DOHH2 (cell line): ENCODE data around the gene SPECC1L.

ENCODE experiments used
- H3F3A ChIP-seq: fragments of 200-600 bp; sonication (generic), shearing (Covaris generic); 2 replicates; pipeline ENCODE4 v1.6.0; 2016; ENCODE audit warnings: antibody characterized with exemption, mild to moderate bottlenecking; ENCODE audit not compliant: control insufficient read depth, insufficient read depth
- H3K27ac ChIP-seq: fragments of 200-600 bp; sonication (generic); 2 replicates; pipeline ENCODE4 v1.5.1; 2014; ENCODE audit warnings: low read depth, mild to moderate bottlenecking, low read length, moderate library complexity
- H3K27me3 ChIP-seq: fragments of 200-600 bp; sonication (generic); 2 replicates; pipeline ENCODE4 v1.6.1; 2014; ENCODE audit warnings: mild to moderate bottlenecking, low read length, mixed read lengths; ENCODE audit not compliant: control insufficient read depth
- H3K36me3 ChIP-seq: fragments of 200-600 bp; sonication (generic); 2 replicates; pipeline ENCODE4 v1.6.1; 2014; ENCODE audit warnings: mild to moderate bottlenecking, low read length, moderate library complexity, mixed read lengths; ENCODE audit not compliant: control insufficient read depth
- H3K4me1 ChIP-seq: fragments of 200-600 bp; sonication (generic); 2 replicates; pipeline ENCODE4 v1.6.1; 2014; ENCODE audit warnings: mild to moderate bottlenecking, low read length, mixed read lengths; ENCODE audit not compliant: control insufficient read depth
- H3K4me2 ChIP-seq: fragments of 200-600 bp; sonication (generic); 2 replicates; pipeline ENCODE4 v1.6.0; 2014; ENCODE audit warnings: mild to moderate bottlenecking, low read length, moderate library complexity
- H3K4me3 ChIP-seq: fragments of 200-600 bp; sonication (generic); 2 replicates; pipeline ENCODE4 v1.5.1; 2014; ENCODE audit warnings: mild to moderate bottlenecking, low read length, mixed read lengths
- H3K79me2 ChIP-seq: fragments of 200-600 bp; sonication (generic); 2 replicates; pipeline ENCODE4 v1.6.1; 2014; ENCODE audit warnings: mild to moderate bottlenecking, low read length, mixed read lengths; ENCODE audit not compliant: control insufficient read depth
- H3K9me2 ChIP-seq: fragments of 200-600 bp; sonication (generic); replicated peaks from 2 replicates; pipeline ENCODE4 v1.6.1; 2014; ENCODE audit warnings: mild to moderate bottlenecking, low read length, mixed read lengths; ENCODE audit not compliant: control insufficient read depth
- H3K9me3 ChIP-seq: fragments of 200-600 bp; sonication (generic); 2 replicates; pipeline ENCODE4 v1.6.1; 2014; ENCODE audit warnings: antibody characterized with exemption, low read length, mixed read lengths; ENCODE audit not compliant: control insufficient read depth, insufficient read depth
- H4K20me1 ChIP-seq: fragments of 200-600 bp; sonication (generic); 2 replicates; pipeline ENCODE4 v1.6.0; 2014; ENCODE audit warnings: low read depth, mild to moderate bottlenecking, antibody characterized with exemption, low read length, moderate library complexity; ENCODE audit not compliant: control insufficient read depth, insufficient read depth
- EZH2phosphoT487 ChIP-seq: fragments of 200-600 bp; sonication (generic); IDR thresholded peaks from 2 replicates; pipeline ENCODE4 v1.6.1; 2017; ENCODE audit warnings: borderline replicate concordance, mild to moderate bottlenecking, antibody characterized with exemption, low read length, moderate library complexity, mixed read lengths
- TF ChIP-seq, protein P1 (sequence below): fragments of 200-600 bp; sonication (generic); IDR thresholded peaks from one replicate; pipeline ENCODE4 v1.5.1; 2014; ENCODE audit warnings: antibody characterized with exemption, mild to moderate bottlenecking, low read depth, low read length; ENCODE audit not compliant: poor library complexity, severe bottlenecking

SPECC1L gene

DNA sequence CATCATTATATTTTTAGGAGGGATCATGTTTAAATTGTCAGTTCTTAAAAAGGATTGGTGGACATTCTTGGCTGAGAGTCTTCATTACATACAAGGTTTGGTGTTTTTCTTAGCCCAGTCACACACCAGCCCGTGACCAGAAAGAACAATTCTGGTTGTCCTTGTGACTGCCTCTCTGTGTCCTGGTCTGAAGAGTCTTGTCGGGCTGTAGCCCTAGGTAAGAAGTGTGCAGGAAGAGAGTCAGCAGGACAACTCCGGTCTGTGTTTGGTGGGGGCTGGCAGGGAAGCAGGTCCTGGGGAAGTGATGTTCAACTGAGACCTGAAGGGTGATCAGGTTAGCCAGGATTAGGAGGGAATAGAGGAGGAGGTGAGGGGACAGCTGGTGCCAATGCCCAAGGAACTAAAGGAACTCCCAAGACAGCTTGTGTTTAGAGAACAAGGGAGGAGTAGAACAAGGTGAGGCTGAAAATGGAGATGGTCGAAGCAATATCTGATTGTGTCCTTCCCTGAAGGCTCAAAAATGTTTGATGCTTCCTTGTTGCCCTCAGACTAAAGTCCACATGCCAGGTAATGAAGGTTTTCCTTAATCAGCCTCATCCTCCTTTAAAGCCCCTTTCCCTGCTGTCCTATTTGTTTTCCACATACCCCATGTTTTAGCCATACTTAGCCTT lies 91.5 kb downstream of the SPECC1L start:
- Histone ChIP-seq H3K4me3 (no peak overlapping the region), H3K36me3 (peaks cover 77% of the 10 kb centered on the region), H3K4me2 (no peak overlapping the region), H4K20me1 (no peaks in the 10 kb centered on the region), H3K27me3 (no peaks in the 10 kb centered on the region), H3K79me2 (no peaks in the 10 kb centered on the region), H3K4me1 (no peaks in the 10 kb centered on the region), H3K9me2 (no peaks in the 10 kb centered on the region), H3K27ac (no peak overlapping the region), H3K9me3 (no peaks in the 10 kb centered on the region), H3F3A (no peaks in the 10 kb centered on the region)
- TF ChIP-seq, protein P1, sequence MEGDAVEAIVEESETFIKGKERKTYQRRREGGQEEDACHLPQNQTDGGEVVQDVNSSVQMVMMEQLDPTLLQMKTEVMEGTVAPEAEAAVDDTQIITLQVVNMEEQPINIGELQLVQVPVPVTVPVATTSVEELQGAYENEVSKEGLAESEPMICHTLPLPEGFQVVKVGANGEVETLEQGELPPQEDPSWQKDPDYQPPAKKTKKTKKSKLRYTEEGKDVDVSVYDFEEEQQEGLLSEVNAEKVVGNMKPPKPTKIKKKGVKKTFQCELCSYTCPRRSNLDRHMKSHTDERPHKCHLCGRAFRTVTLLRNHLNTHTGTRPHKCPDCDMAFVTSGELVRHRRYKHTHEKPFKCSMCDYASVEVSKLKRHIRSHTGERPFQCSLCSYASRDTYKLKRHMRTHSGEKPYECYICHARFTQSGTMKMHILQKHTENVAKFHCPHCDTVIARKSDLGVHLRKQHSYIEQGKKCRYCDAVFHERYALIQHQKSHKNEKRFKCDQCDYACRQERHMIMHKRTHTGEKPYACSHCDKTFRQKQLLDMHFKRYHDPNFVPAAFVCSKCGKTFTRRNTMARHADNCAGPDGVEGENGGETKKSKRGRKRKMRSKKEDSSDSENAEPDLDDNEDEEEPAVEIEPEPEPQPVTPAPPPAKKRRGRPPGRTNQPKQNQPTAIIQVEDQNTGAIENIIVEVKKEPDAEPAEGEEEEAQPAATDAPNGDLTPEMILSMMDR = no peak
- no peak for TF ChIP-seq EZH2phosphoT487

GRCh38 chr22:24363243-24363642 lies 92.6 kb downstream of the SPECC1L start:
- Histone ChIP-seq H4K20me1 (no peaks in the 10 kb centered on the region), H3K9me2 (no peaks in the 10 kb centered on the region), H3K79me2 (no peaks in the 10 kb centered on the region), H3K4me2 (no peak overlapping the region), H3K9me3 (no peaks in the 10 kb centered on the region), H3F3A (no peaks in the 10 kb centered on the region), H3K27me3 (no peaks in the 10 kb centered on the region), H3K36me3 (peaks cover 78% of the 10 kb centered on the region), H3K4me1 (no peaks in the 10 kb centered on the region), H3K4me3 (no peak overlapping the region), H3K27ac (no peak overlapping the region)
- TF ChIP-seq EZH2phosphoT487 = no peak
- TF ChIP-seq, protein P1 = no peak

GRCh38 chr22:24366701-24367100 lies 96.1 kb downstream of the SPECC1L start:
- H3K9me2 ChIP-seq = no peaks in the 10 kb centered on the region
- H3K27me3 ChIP-seq = no peaks in the 10 kb centered on the region
- no peak overlapping the region for H3K4me3 ChIP-seq
- no peaks in the 10 kb centered on the region for H3K9me3 ChIP-seq
- no peaks in the 10 kb centered on the region for H3K4me1 ChIP-seq
- H3F3A ChIP-seq = no peaks in the 10 kb centered on the region
- no peak overlapping the region for H3K27ac ChIP-seq
- H3K79me2 ChIP-seq = no peaks in the 10 kb centered on the region
- H3K4me2 ChIP-seq = no peak overlapping the region
- H4K20me1 ChIP-seq = no peaks in the 10 kb centered on the region
- TF ChIP-seq EZH2phosphoT487 = no peak
- TF ChIP-seq, protein P1 = no peak
- peaks cover 85% of the 10 kb centered on the region for H3K36me3 ChIP-seq
